T-cell (primary cell): Measurements from ENCODE around the gene TAF7L. TPM values are rescaled to one million over a fixed set of nuclear protein-coding genes. Genes with fewer than 3 reads are reported as not detected.
"Not testable (repeated sequence)": the region's sequence is repeated elsewhere in the genome, so short reads cannot be mapped to it uniquely, and the experiment has no call there.

Experiments
- ATAC-seq, 4 experiments: fragments of 200-7000 bp in 3 of 4; fragments of 150-1000 bp in 1 of 4; cut with Tn5 transposase; replicated peaks in 1 of 4; 1 replicate in 3 of 4; 2 replicates in 1 of 4; pipeline ENCODE4 v1.10.0; 2021; ENCODE audit warnings: moderate library complexity in 3 of 4, mild to moderate bottlenecking in 2 of 4, moderate number of reproducible peaks in 1 of 4
- CTCF ChIA-PET, 2 donors: fragments of 300-600 bp; sonication (Branson Sonifier 250); formaldehyde crosslinking; loops; one replicate each; lab custom pipeline; 2022; ENCODE audit warnings: antibody characterized with exemption in 2 of 2; lab: Charles Lee
- POLR2A ChIA-PET, 2 donors: fragments of 300-600 bp; sonication (Branson Sonifier 250); formaldehyde crosslinking; loops; one replicate each; lab custom pipeline; 2022; ENCODE audit warnings: antibody characterized with exemption in 2 of 2; lab: Charles Lee
- DNase-seq, 35 experiments: peaks; one replicate each; pipeline versions ENCODE4 v3.0.0 to v3.0.0-alpha.2; 2013 to 2023
- H3K27ac ChIP-seq: one replicate; pipeline ENCODE4 v1.5.1; 2013; ENCODE audit warnings: low read length
- H3K27me3 ChIP-seq, 2 experiments: replicated peaks in 1 of 2; 1 replicate in 1 of 2; 2 replicates in 1 of 2; pipeline versions ENCODE4 v1.6.1 to v1.7.0; 2013; ENCODE audit warnings: low read length in 1 of 2, mixed read lengths in 1 of 2; ENCODE audit not compliant: control insufficient read depth in 2 of 2, insufficient read depth in 2 of 2; ENCODE audit errors: extremely low read depth in 1 of 2
- H3K36me3 ChIP-seq, 2 donors: 1 replicate in 1 of 2; 2 replicates in 1 of 2; pipeline versions ENCODE4 v1.6.1 to v1.7.0; 2013; ENCODE audit warnings: low read length in 1 of 2; ENCODE audit not compliant: control insufficient read depth in 2 of 2, insufficient read depth in 1 of 2; ENCODE audit errors: extremely low read depth in 1 of 2
- H3K4me1 ChIP-seq, 2 experiments: 1 replicate in 1 of 2; 2 replicates in 1 of 2; pipeline versions ENCODE4 v1.6.1 to v1.7.0; 2013; ENCODE audit warnings: low read length in 2 of 2, mixed read lengths in 1 of 2; ENCODE audit not compliant: insufficient read depth in 2 of 2, control insufficient read depth in 1 of 2; ENCODE audit errors: extremely low read depth in 1 of 2
- H3K4me3 ChIP-seq, 2 donors: 1 replicate in 1 of 2; 2 replicates in 1 of 2; pipeline versions ENCODE4 v1.5.1 to v1.7.0; 2013; ENCODE audit warnings: mild to moderate bottlenecking in 2 of 2, low read length in 1 of 2, moderate library complexity in 1 of 2; ENCODE audit not compliant: control insufficient read depth in 1 of 2; ENCODE audit errors: extremely low read depth in 1 of 2
- H3K9me3 ChIP-seq: 2 replicates; pipeline ENCODE4 v1.7.0; 2013
- H3K27ac Mint-ChIP-seq, 2 donors: one replicate each; pipeline ENCODE4 v1.8.0; 2020 to 2021; ENCODE audit warnings: mild to moderate bottlenecking in 2 of 2, mixed read lengths in 2 of 2
- H3K27me3 Mint-ChIP-seq, 2 donors: one replicate each; pipeline ENCODE4 v1.8.0; 2021 to 2022; ENCODE audit warnings: mixed read lengths in 2 of 2
- H3K36me3 Mint-ChIP-seq: one replicate; pipeline ENCODE4 v1.8.0; 2021; ENCODE audit warnings: mixed read lengths
- H3K4me1 Mint-ChIP-seq, 3 donors: one replicate each; pipeline ENCODE4 v1.8.0; 2020 to 2022; ENCODE audit warnings: mixed read lengths in 3 of 3, mild to moderate bottlenecking in 1 of 3
- H3K4me3 Mint-ChIP-seq, 3 donors: one replicate each; pipeline ENCODE4 v1.8.0; 2020 to 2022; ENCODE audit warnings: mild to moderate bottlenecking in 3 of 3, mixed read lengths in 3 of 3, moderate library complexity in 3 of 3
- H3K9me3 Mint-ChIP-seq, 3 donors: one replicate each; pipeline ENCODE4 v1.8.0; 2020 to 2022; ENCODE audit warnings: mixed read lengths in 3 of 3
- WGBS: methylation state at CpG from one replicate; pipeline ENCODE4 v1.1.5; 2013; ENCODE audit warnings: missing lambda C conversion rate; ENCODE audit not compliant: insufficient coverage; 5-methylcytosine and 5-hydroxymethylcytosine counted together
- total RNA-seq, 35 experiments: library from RNA in 6 of 35; stranded (reverse) in 6 of 35; fragments of 120-200 nt in 1 of 35; gene quantifications; one replicate each; pipeline versions ENCODE4 v1.2.1 to v1.2.4 and lab custom pipeline; 2013 to 2026

Gene TAF7L, protein sequence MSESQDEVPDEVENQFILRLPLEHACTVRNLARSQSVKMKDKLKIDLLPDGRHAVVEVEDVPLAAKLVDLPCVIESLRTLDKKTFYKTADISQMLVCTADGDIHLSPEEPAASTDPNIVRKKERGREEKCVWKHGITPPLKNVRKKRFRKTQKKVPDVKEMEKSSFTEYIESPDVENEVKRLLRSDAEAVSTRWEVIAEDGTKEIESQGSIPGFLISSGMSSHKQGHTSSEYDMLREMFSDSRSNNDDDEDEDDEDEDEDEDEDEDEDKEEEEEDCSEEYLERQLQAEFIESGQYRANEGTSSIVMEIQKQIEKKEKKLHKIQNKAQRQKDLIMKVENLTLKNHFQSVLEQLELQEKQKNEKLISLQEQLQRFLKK
- total RNA-seq = not detected
- not detected for total RNA-seq (2013)
- total RNA-seq (lab: John Stamatoyannopoulos, UW) = 0 to 1.5 (median 0.07) reads per million in 29 experiments

DNA sequence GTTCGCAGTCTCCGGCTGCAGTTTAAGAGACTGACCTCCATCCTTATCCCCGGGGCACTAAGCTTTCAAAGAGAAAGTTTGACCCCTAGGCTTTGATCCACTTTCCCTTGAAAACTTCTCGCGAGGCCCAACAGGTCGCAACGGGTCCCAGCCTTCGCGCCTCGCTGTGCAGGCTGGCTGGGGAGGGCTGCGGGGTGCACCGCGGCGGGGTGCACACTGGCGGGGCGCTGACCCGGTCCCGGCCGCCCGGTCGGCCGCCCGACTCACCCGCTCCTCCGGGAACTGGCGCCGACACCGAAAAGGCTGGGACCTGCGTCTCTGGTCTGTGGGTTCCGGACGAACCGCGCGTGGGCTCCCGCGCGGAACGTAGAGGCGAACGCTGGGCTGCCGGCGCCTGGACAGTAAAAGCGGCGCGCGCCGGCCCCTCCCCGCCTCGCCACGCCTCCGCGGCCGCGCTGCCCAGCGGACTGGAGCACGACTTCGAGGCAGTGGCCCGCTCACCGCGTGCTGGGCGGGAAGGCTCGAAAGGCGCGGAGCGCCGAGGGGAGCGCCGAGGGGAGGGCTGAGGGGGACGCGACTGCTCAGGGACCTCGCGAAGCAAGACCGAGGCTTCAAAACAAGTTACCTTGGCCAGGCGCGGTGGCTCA, at the start of gene TAF7L:
Gene TAF7L (minus strand): TSS at position 378 of the 647 bp plus-strand sequence. CDS start 3,791 bp downstream, outside the sequence.
- Mint-ChIP-seq H3K27me3 (peaks cover 8 to 13% of the 10 kb centered on the region in 2 donors), H3K36me3 (no peaks in the 10 kb centered on the region), H3K4me1 (no peaks in the 10 kb centered on the region), H3K27ac (no peak within 1 kb of the TSS), H3K4me3 (no peak within 1 kb of the TSS), H3K9me3 (no peaks in the 10 kb centered on the region)
- Histone ChIP-seq H3K4me3 (no peak within 1 kb of the TSS), H3K9me3 (no peaks in the 10 kb centered on the region), H3K36me3 (no peaks in the 10 kb centered on the region), H3K27me3 (peaks cover 0 to 3% of the 10 kb centered on the region in 2 experiments), H3K27ac (no peak within 1 kb of the TSS), H3K4me1 (no peaks in the 10 kb centered on the region)
- WGBS = 28% methylated on average over 42 of the region's 75 CpGs
- no peak for ATAC-seq
- ChIA-PET POLR2A (no interaction called here), CTCF (no interaction called here)
- no peak for DNase-seq

DNA sequence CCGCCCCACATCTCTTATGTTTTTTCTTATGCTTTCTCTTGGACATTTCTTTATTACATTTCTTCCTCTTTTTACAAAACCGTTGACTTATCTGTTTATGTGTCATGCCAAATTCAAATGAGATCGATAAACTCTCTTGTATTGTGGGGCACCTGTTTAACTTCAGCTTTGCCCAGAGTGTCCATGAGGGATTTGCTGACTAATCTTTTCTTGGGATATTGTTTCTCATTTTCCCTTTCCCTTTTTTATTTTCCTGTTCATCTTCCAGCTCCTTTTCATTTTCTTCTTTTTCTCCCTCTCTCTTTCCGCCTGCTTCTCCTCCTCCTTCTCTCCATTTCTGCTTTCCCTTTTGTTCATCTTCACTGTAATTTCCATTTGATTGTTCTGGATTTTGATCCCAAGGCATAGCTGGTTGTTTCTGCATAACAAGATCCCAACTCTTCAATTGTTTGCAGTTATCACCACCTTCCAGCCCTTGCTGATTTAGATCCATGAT, 46.7 kb upstream of the TAF7L start:
- Histone ChIP-seq H3K9me3 (no peaks in the 10 kb centered on the region), H3K4me1 (no peaks in the 10 kb centered on the region), H3K27me3 (no peaks in the 10 kb centered on the region), H3K27ac (no peak overlapping the region), H3K36me3 (no peaks in the 10 kb centered on the region), H3K4me3 (no peak overlapping the region)
- CTCF ChIA-PET = no interaction called here
- Mint-ChIP-seq H3K4me3 (no peak overlapping the region), H3K9me3 (peaks cover 0 to 5% (median 0%) of the 10 kb centered on the region in 3 donors), H3K27ac (no peak overlapping the region), H3K4me1 (peaks cover 0 to 2% (median 0%) of the 10 kb centered on the region in 3 donors), H3K36me3 (no peaks in the 10 kb centered on the region), H3K27me3 (no peaks in the 10 kb centered on the region)
- DNase-seq (no peak), ATAC-seq (no peak)
- no CpG with 5 or more reads among the region's 4 CpGs for WGBS
- POLR2A ChIA-PET = no interaction called here

DNA sequence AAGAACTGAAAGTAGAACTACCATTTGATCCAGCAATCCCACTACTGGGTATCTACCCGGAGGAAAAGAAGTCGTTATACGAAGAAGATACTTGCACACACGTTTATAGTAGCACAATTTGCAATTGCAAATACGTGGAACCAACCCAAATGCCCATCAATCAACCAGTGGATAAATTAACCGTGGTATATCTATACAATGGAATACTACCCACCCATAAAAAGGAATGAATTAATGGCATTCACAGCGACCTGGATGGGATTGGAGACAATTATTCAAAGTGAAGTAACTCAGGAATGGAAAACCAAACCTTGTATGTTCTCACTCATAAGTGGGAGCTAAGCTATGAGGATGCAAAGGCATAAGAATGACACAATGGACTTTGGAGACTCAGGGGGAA, 43.2 kb upstream of the TAF7L start:
- H3K4me3 Mint-ChIP-seq, H3K4me3 ChIP-seq, H3K27ac Mint-ChIP-seq, H3K36me3 ChIP-seq, H3K27me3 ChIP-seq, H3K27ac ChIP-seq, H3K9me3 ChIP-seq, POLR2A ChIA-PET, H3K9me3 Mint-ChIP-seq, H3K4me1 Mint-ChIP-seq, ATAC-seq, H3K36me3 Mint-ChIP-seq, H3K4me1 ChIP-seq, DNase-seq: not testable (repeated sequence)
- WGBS = no CpG with 5 or more reads among the region's 7 CpGs
- H3K27me3 Mint-ChIP-seq = peaks cover 0 to 10% of the 10 kb centered on the region in 2 donors
- CTCF ChIA-PET = interaction anchor here in 1 of 2 donors (0.5 kb wide), 1 partner anchor 1863 kb away, joined by 4 read pairs; no protein-coding TSS in a partner anchor

DNA sequence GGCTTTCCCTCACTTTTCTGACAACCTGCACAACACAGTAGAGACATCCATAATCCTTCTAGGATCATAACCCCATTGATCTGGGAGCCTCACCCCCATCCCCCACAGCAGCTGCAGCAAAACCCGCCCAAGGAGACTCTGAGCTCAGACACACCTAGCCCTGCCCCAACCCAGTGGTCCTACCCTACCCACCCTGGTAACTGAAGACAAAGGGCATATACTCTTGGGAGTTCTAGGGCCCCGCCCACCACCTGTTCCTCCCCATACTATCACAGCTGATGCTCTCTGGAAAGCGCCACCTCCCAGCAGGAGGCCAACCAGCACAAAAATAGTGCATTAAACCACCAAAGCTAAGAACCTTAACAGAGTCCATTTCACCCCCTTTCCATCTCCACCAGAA, 35.5 kb upstream of the TAF7L start:
- H3K27ac ChIP-seq, H3K9me3 Mint-ChIP-seq, H3K36me3 ChIP-seq, POLR2A ChIA-PET, H3K36me3 Mint-ChIP-seq, H3K9me3 ChIP-seq, H3K4me3 ChIP-seq, H3K4me3 Mint-ChIP-seq, H3K27ac Mint-ChIP-seq, CTCF ChIA-PET, H3K4me1 Mint-ChIP-seq, DNase-seq, ATAC-seq, H3K4me1 ChIP-seq, H3K27me3 ChIP-seq: not testable (repeated sequence)
- WGBS = 100% methylated on average over 1 of the region's 3 CpGs
- peaks cover 0 to 20% of the 10 kb centered on the region in 2 donors for H3K27me3 Mint-ChIP-seq

DNA sequence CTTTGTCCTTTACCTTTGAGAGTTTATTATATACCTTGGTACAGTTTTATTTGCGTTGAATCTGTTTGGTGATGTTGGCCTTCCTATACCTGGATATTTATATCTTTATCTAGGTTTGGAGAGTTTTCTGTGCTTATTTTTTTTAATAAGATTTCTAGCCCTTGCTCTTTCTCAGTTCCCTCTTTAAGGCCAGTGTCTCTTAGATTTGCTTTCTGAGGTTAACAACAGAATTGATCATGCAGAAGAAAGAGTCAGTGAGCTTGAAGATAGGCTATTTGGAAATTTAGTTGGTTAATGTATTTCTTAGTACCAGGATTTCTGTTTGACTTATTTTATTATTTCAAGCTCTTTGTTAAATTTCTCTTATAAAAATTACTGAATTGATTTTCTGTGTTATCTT, 12.7 kb upstream of the TAF7L start:
- CTCF ChIA-PET = no interaction called here
- Histone ChIP-seq H3K27ac (no peak overlapping the region), H3K27me3 (no peaks in the 10 kb centered on the region), H3K4me1 (no peaks in the 10 kb centered on the region), H3K4me3 (no peak overlapping the region), H3K9me3 (no peaks in the 10 kb centered on the region), H3K36me3 (no peaks in the 10 kb centered on the region)
- no peaks in the 10 kb centered on the region for H3K36me3 Mint-ChIP-seq
- no peak overlapping the region for H3K27ac Mint-ChIP-seq
- H3K4me3 Mint-ChIP-seq = no peak overlapping the region
- no peaks in the 10 kb centered on the region for H3K4me1 Mint-ChIP-seq
- H3K27me3 Mint-ChIP-seq = peaks cover 0 to 16% of the 10 kb centered on the region in 2 donors
- DNase-seq = no peak
- no peak for ATAC-seq
- WGBS = no CpG with 5 or more reads among the region's 1 CpG
- H3K9me3 Mint-ChIP-seq = no peaks in the 10 kb centered on the region
- POLR2A ChIA-PET = interaction anchor here (0.6 kb wide), 2 partner anchors 57 to 197 kb away, joined by 3 to 4 read pairs; no protein-coding TSS in a partner anchor

GRCh38 chrX:101295603-101296002, 4.5 kb upstream of the TAF7L start:
- H3K9me3 Mint-ChIP-seq, H3K4me3 Mint-ChIP-seq, POLR2A ChIA-PET, ATAC-seq, H3K4me1 Mint-ChIP-seq, H3K27ac Mint-ChIP-seq, H3K27me3 Mint-ChIP-seq, H3K4me1 ChIP-seq, H3K9me3 ChIP-seq, H3K27me3 ChIP-seq, H3K4me3 ChIP-seq, H3K27ac ChIP-seq, H3K36me3 Mint-ChIP-seq, H3K36me3 ChIP-seq, CTCF ChIA-PET, DNase-seq: not testable (repeated sequence)
- no CpG with 5 or more reads among the region's 3 CpGs for WGBS
